Spinal cord (tissue), 10 donors: Measurements from ENCODE around the gene TRANK1. TPM values are rescaled to one million over a fixed set of nuclear protein-coding genes. Genes with fewer than 3 reads are reported as not detected.
A peak's percentile ranks its signal among the peaks of the same experiment; 100 is the strongest.

Source experiments
- DNase-seq, 6 donors: peaks; one replicate each; pipeline versions ENCODE4 v3.0.0 to v3.0.0-alpha.2; 2013 to 2015; ENCODE audit warnings: low spot score in 6 of 6, low read depth in 4 of 6
- H3K27ac ChIP-seq: one replicate; pipeline ENCODE4 v1.5.1; 2013; ENCODE audit warnings: low read depth, low read length, control low read depth
- H3K27me3 ChIP-seq: one replicate; pipeline ENCODE4 v1.6.1; 2013; ENCODE audit warnings: low read length; ENCODE audit not compliant: control insufficient read depth, insufficient read depth
- H3K36me3 ChIP-seq: one replicate; pipeline ENCODE4 v1.6.1; 2013; ENCODE audit warnings: low read length; ENCODE audit not compliant: control insufficient read depth, insufficient read depth
- H3K4me1 ChIP-seq: one replicate; pipeline ENCODE4 v1.6.1; 2013; ENCODE audit warnings: low read length; ENCODE audit not compliant: control insufficient read depth, insufficient read depth
- H3K4me3 ChIP-seq: one replicate; pipeline ENCODE4 v1.5.1; 2013; ENCODE audit warnings: low read depth, low read length, control low read depth
- H3K9me3 ChIP-seq: one replicate; pipeline ENCODE4 v1.6.1; 2013; ENCODE audit warnings: low read length; ENCODE audit not compliant: control insufficient read depth, insufficient read depth
- WGBS: methylation state at CpG from one replicate; pipeline ENCODE4 v1.1.5; 2013; ENCODE audit warnings: missing lambda C conversion rate; ENCODE audit not compliant: insufficient coverage; 5-methylcytosine and 5-hydroxymethylcytosine counted together
- polyA plus RNA-seq, 2 donors: library from polyadenylated mRNA; unstranded; fragments of 120-200 nt; gene quantifications; one replicate each; pipeline ENCODE4 v1.2.1, GENCODE V29; 2013; ENCODE audit not compliant: insufficient read length in 2 of 2
- small RNA-seq: library from RNA; depleted of rRNA; stranded (forward); fragments of <200 nt; gene quantifications from one replicate; pipeline ENCODE3, GENCODE V24; 2014; ENCODE audit warnings: low replicate concordance
- total RNA-seq, 2 donors: library from RNA; depleted of rRNA in 1 of 2; stranded (reverse); fragments of 120-200 nt in 1 of 2; fragments of >200 nt in 1 of 2; gene quantifications; one replicate each; pipeline versions ENCODE4 v1.2.3 to v1.2.4, GENCODE V29; 2013 to 2014
- donor health status: healthy.

Gene TRANK1
- total and polyA plus RNA-seq, 4 donors, result 11.1 to 22.4 (median 20.0) TPM

DNA sequence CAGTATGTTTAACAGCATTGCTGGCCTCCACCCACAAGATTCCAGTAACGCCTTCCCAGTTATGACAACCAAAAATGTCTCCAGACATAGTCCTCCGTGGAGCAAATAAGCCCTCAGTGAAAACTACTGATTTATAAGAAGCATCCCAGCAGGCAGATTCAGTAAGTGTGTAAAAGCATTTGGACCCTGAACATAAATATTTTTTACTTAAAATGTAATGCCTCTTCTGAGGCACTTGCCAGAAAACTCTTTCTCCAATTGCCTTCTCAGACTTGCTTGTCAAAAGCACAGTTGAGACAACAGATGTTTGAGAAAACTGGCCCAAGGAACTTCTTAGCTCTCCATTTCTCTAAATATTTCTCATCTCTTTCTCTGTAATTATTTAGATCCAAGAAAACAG lies 148.7 kb downstream of the TRANK1 start:
- Histone ChIP-seq H3K4me1 (no peaks in the 10 kb centered on the region), H3K9me3 (no peaks in the 10 kb centered on the region), H3K4me3 (no peak overlapping the region), H3K36me3 (no peaks in the 10 kb centered on the region), H3K27ac (no peak overlapping the region), H3K27me3 (no peaks in the 10 kb centered on the region)
- WGBS, result no CpG with 5 or more reads among the region's 2 CpGs
- peak in 1 of 6 donors; percentile 70 for DNase-seq

GRCh38 chr3:36795622-36796021 lies 149.2 kb downstream of the TRANK1 start:
- Histone ChIP-seq H3K9me3 (no peaks in the 10 kb centered on the region), H3K27me3 (no peaks in the 10 kb centered on the region), H3K4me1 (no peaks in the 10 kb centered on the region), H3K4me3 (no peak overlapping the region), H3K27ac (no peak overlapping the region), H3K36me3 (no peaks in the 10 kb centered on the region)
- no peak for DNase-seq
- 88% methylated on average over 1 of the region's 1 CpG for WGBS

DNA sequence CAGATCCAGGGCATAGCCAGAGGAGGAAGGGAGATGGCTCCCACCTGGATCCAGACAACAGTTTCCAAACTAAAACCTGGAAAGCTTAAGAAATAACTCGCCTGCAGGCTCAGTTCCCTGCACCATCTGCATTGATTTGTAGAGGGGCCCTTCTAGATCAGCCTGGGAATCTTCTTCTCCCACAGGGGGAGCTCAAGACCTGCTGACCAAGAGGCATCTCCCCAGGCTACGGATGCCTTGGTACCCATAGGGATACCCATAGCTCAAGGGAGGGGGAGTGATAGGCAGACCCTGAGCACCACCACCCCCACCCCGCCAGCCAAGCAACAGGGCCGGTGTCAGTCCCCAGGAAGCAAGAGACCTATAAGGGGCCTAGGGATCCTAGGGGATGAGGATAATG lies 152.5 kb downstream of the TRANK1 start:
- no peak overlapping the region for H3K4me3 ChIP-seq
- no peaks in the 10 kb centered on the region for H3K36me3 ChIP-seq
- DNase-seq, result no peak
- no peaks in the 10 kb centered on the region for H3K27me3 ChIP-seq
- no peaks in the 10 kb centered on the region for H3K4me1 ChIP-seq
- H3K27ac ChIP-seq, result no peak overlapping the region
- H3K9me3 ChIP-seq, result no peaks in the 10 kb centered on the region
- no CpG with 5 or more reads among the region's 4 CpGs for WGBS

GRCh38 chr3:36790765-36791164 lies 154.1 kb downstream of the TRANK1 start:
- Histone ChIP-seq H3K36me3 (no peaks in the 10 kb centered on the region), H3K4me3 (no peak overlapping the region), H3K27me3 (no peaks in the 10 kb centered on the region), H3K27ac (no peak overlapping the region), H3K9me3 (no peaks in the 10 kb centered on the region), H3K4me1 (no peaks in the 10 kb centered on the region)
- WGBS, result 81% methylated on average over 3 of the region's 6 CpGs
- no peak for DNase-seq

GRCh38 chr3:36786921-36787890 lies 157.6 kb downstream of the TRANK1 start:
- Histone ChIP-seq H3K9me3 (no peaks in the 10 kb centered on the region), H3K4me3 (no peak overlapping the region), H3K27ac (no peak overlapping the region), H3K4me1 (no peaks in the 10 kb centered on the region), H3K27me3 (no peaks in the 10 kb centered on the region), H3K36me3 (no peaks in the 10 kb centered on the region)
- 74% methylated on average over 3 of the region's 3 CpGs for WGBS
- DNase-seq, result no peak

GRCh38 chr3:36784138-36784635 lies 160.7 kb downstream of the TRANK1 start:
- H3K9me3 ChIP-seq, result no peaks in the 10 kb centered on the region
- H3K4me3 ChIP-seq, result no peak overlapping the region
- no peaks in the 10 kb centered on the region for H3K27me3 ChIP-seq
- H3K4me1 ChIP-seq, result no peaks in the 10 kb centered on the region
- DNase-seq, result no peak
- WGBS, result no CpG with 5 or more reads among the region's 3 CpGs
- H3K36me3 ChIP-seq, result no peaks in the 10 kb centered on the region
- no peak overlapping the region for H3K27ac ChIP-seq

GRCh38 chr3:36777424-36778218 lies 167.2 kb downstream of the TRANK1 start:
- Histone ChIP-seq H3K9me3 (no peaks in the 10 kb centered on the region), H3K27me3 (no peaks in the 10 kb centered on the region), H3K27ac (no peak overlapping the region), H3K4me3 (no peak overlapping the region), H3K36me3 (no peaks in the 10 kb centered on the region), H3K4me1 (no peaks in the 10 kb centered on the region)
- DNase-seq, result no peak
- 71% methylated on average over 1 of the region's 2 CpGs for WGBS

Small RNA genes lying within 50 kb of the gene (small RNA-seq; reads per million reads assigned to genes)
- gene RNU6ATAC4P, result not detected

Other genes starting within 250 kb of the TRANK1 start
- gene DCLK3, start 180.5 kb downstream of the TRANK1 start, total RNA-seq, result 10 to 100 TPM in 1 of 2 donors, 1 to 10 TPM in 1; 3.0 to 11.8 TPM
- gene DCLK3, start 180.5 kb downstream of the TRANK1 start, polyA plus RNA-seq, result 1 to 10 TPM; 8.3 to 9.9 TPM
- 10 to 100 TPM; 39.0 to 48.2 TPM for gene EPM2AIP1, start 48.1 kb upstream of the TRANK1 start, total RNA-seq
- gene EPM2AIP1, start 48.1 kb upstream of the TRANK1 start, polyA plus RNA-seq, result 10 to 100 TPM; 35.9 to 42.3 TPM
- gene MLH1, start 48.5 kb upstream of the TRANK1 start, total RNA-seq, result 10 to 100 TPM; 58.5 to 59.3 TPM
- gene MLH1, start 48.5 kb upstream of the TRANK1 start, polyA plus RNA-seq, result 10 to 100 TPM; 43.9 to 49.4 TPM
- 10 to 100 TPM; 45.7 to 62.4 TPM for gene LRRFIP2, start 229.5 kb upstream of the TRANK1 start, total RNA-seq
- 10 to 100 TPM; 71.8 to 74.3 TPM for gene LRRFIP2, start 229.5 kb upstream of the TRANK1 start, polyA plus RNA-seq